Articular chondrocyte of knee joint (primary cell): ENCODE data around the gene PUS1. TPM values are rescaled to one million over a fixed set of nuclear protein-coding genes. Genes with fewer than 3 reads are reported as not detected.

Source experiments
- small RNA-seq: library from RNA; depleted of rRNA; stranded (forward); fragments of <200 nt; gene quantifications from one replicate; pipeline ENCODE3, GENCODE V24; 2012
- total RNA-seq: library from RNA; depleted of rRNA; stranded (reverse); fragments of >200 nt; gene quantifications from 2 replicates; pipeline ENCODE4 v1.2.3, GENCODE V29; 2012

PUS1 gene
- 5.4 and 7.1 TPM in 2 replicates for total RNA-seq

GRCh38 chr12:131928711-131929580 is at the start of gene PUS1:
Gene PUS1 (plus strand): TSS chr12:131929276. CDS start chr12:131929723, 447 bp downstream.

DNA sequence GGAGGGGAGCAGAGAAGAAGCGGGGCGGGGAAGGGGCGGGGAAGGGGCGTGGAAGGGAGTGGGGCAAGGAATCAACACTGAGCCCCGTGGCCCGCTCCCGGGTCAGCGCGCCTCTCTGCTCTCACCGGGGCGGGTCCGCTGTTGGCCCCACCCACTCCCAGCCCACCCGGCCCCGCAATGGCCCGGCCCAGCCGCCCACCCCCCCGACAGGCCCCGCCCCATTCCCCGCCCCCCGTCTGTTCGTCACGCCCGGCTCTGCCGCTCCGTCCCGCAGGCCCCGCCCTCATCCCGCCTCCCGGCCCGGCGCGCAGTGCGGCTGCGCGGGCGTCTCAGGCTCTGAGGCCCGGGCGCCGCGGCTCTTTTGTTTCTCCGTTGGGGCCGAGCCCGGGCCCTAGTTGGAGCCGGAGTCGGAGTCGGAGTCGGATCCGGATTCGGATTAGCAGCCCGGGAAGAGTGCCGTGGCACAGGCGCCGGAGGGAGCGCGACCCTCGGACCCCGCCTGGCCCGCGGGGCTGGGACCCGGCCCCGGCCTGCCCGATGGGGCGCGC is 34.7 kb upstream of the PUS1 start, which contains the start of gene ULK1:
ULK1 (plus strand) TSS at position 310 of the 548 bp plus-strand sequence. CDS start 380 bp downstream, outside the sequence.

DNA sequence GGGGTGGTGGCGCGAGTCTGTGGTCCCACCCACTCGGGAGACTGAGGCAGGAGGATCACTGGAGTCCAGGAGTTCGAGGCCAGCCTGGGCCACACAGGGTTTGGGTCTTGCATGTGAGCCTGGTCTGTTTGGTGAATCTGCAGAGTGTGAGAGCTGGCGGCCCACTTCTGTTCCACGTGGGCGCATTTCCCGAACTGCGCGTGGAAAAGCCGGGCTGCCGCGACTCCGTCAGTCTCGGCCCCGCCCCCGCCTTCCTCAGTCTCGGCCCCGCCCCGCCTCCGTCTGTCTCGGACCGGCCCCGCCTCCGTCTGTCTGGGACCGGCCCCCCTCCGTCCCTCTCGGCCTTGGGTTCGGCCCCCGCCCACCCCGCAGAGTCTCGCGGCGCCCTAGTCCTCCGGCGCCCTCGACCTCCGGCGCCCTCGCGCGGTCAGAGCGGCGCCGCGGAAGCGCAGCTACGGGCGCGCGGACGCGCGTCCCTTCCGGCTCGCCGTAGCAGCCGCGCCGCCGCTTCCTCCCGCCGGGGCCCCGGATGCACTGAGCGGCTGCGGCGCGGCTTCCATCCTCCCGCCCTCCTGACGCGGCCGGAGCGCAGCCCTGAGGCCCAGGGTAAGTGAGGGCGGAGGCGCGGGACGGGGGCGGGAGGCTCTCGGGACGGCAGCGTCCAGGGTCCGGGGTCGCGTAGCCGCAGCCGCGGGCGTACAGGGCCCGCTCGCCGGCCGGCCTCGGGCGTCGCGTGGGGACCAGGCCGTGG is 20.5 kb downstream of the PUS1 start, which contains the start of gene EP400:
EP400 (plus strand) TSS at position 512 of the 751 bp plus-strand sequence. CDS start 10,678 bp downstream, outside the sequence.

Small RNA genes lying within 50 kb of the gene (small RNA-seq; reads per million reads assigned to genes)
- not detected for gene AC131009.3

Other genes starting within 250 kb of the PUS1 start
- 26.5 and 30.7 TPM in 2 replicates for gene SFSWAP, start 218.2 kb upstream of the PUS1 start, total RNA-seq
- 0.86 and 1.3 TPM in 2 replicates for gene MMP17, start 100.9 kb upstream of the PUS1 start, total RNA-seq
- 7.0 and 8.8 TPM in 2 replicates for gene ULK1, start 34.7 kb upstream of the PUS1 start, total RNA-seq
- gene EP400, start 20.7 kb downstream of the PUS1 start, total RNA-seq: 13.9 and 14.0 TPM in 2 replicates
- gene DDX51, start 215.0 kb downstream of the PUS1 start, total RNA-seq: 5.6 and 7.6 TPM in 2 replicates
- 7.2 and 9.4 TPM in 2 replicates for gene NOC4L, start 215.2 kb downstream of the PUS1 start, total RNA-seq